Spinal cord (tissue), 10 donors: Measurements from ENCODE around the gene GABRG3. TPM values are rescaled to one million over a fixed set of nuclear protein-coding genes. Genes with fewer than 3 reads are reported as not detected.

ENCODE experiments used
- DNase-seq, 6 donors: peaks; one replicate each; pipeline versions ENCODE4 v3.0.0 to v3.0.0-alpha.2; 2013 to 2015; ENCODE audit warnings: low spot score in 6 of 6, low read depth in 4 of 6
- H3K27ac ChIP-seq: one replicate; pipeline ENCODE4 v1.5.1; 2013; ENCODE audit warnings: low read depth, low read length, control low read depth
- H3K27me3 ChIP-seq: one replicate; pipeline ENCODE4 v1.6.1; 2013; ENCODE audit warnings: low read length; ENCODE audit not compliant: control insufficient read depth, insufficient read depth
- H3K36me3 ChIP-seq: one replicate; pipeline ENCODE4 v1.6.1; 2013; ENCODE audit warnings: low read length; ENCODE audit not compliant: control insufficient read depth, insufficient read depth
- H3K4me1 ChIP-seq: one replicate; pipeline ENCODE4 v1.6.1; 2013; ENCODE audit warnings: low read length; ENCODE audit not compliant: control insufficient read depth, insufficient read depth
- H3K4me3 ChIP-seq: one replicate; pipeline ENCODE4 v1.5.1; 2013; ENCODE audit warnings: low read depth, low read length, control low read depth
- H3K9me3 ChIP-seq: one replicate; pipeline ENCODE4 v1.6.1; 2013; ENCODE audit warnings: low read length; ENCODE audit not compliant: control insufficient read depth, insufficient read depth
- WGBS: methylation state at CpG from one replicate; pipeline ENCODE4 v1.1.5; 2013; ENCODE audit warnings: missing lambda C conversion rate; ENCODE audit not compliant: insufficient coverage; 5-methylcytosine and 5-hydroxymethylcytosine counted together
- polyA plus RNA-seq, 2 donors: library from polyadenylated mRNA; unstranded; fragments of 120-200 nt; gene quantifications; one replicate each; pipeline ENCODE4 v1.2.1, GENCODE V29; 2013; ENCODE audit not compliant: insufficient read length in 2 of 2
- total RNA-seq, 2 donors: library from RNA; depleted of rRNA in 1 of 2; stranded (reverse); fragments of 120-200 nt in 1 of 2; fragments of >200 nt in 1 of 2; gene quantifications; one replicate each; pipeline versions ENCODE4 v1.2.3 to v1.2.4, GENCODE V29; 2013 to 2014
- donor health status: healthy.

GABRG3 gene
- total and polyA plus RNA-seq, 4 donors, result 5.7 to 23.7 (median 10.4) TPM

DNA sequence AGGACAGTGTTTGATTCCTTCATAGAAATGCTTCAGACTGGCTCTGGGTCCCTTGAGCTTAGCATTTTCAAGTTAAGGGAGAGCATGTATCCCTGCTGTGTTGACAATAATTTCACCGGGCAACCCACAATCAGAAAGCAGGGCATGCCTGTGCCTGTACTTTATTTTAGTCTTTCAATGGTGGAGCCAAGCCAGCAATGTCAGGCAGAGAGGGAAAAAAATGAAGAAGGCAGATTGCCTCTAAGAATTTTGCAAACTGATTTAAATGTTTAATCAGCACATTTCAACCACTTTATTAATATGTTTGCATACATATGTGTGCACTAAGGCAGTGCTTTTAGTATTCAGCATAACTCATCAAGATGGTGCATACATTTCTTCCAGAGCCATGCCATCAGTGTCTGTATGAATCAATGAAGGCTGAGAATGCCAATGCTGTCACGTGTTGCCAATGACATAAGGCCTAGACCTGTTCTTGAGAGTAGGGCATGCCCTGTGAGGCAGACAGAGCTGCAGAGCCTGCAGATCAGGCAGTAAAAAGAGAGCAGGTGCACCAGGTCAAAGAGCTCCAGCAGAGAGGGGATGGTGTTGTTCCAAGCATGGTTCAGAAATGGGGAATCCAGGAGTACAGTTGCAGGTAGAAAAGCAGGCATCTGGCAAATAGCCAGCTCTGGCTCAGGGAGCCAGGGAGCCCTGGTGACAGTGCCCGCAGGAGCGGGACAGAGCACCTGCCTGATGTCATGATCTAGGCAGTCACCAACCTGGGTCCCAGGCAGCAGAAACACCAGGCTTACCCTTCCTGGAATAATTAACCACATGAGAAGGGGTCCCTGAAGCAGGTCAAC, 508.5 kb downstream of the GABRG3 start:
- peaks cover 8% of the 10 kb centered on the region for H3K4me1 ChIP-seq
- no peak overlapping the region for H3K27ac ChIP-seq
- H3K9me3 ChIP-seq, result no peaks in the 10 kb centered on the region
- H3K36me3 ChIP-seq, result no peaks in the 10 kb centered on the region
- DNase-seq, result peak in 2 of 6 donors; percentile 58 to 89
- H3K27me3 ChIP-seq, result no peaks in the 10 kb centered on the region
- H3K4me3 ChIP-seq, result no peak overlapping the region
- WGBS, result 63% methylated on average over 4 of the region's 4 CpGs

GRCh38 chr15:27480141-27480530, 509.2 kb downstream of the GABRG3 start:
- Histone ChIP-seq H3K27ac (no peak overlapping the region), H3K4me3 (no peak overlapping the region), H3K36me3 (no peaks in the 10 kb centered on the region), H3K27me3 (no peaks in the 10 kb centered on the region), H3K4me1 (peaks cover 8% of the 10 kb centered on the region), H3K9me3 (no peaks in the 10 kb centered on the region)
- 90% methylated on average over 4 of the region's 5 CpGs for WGBS
- no peak for DNase-seq

DNA sequence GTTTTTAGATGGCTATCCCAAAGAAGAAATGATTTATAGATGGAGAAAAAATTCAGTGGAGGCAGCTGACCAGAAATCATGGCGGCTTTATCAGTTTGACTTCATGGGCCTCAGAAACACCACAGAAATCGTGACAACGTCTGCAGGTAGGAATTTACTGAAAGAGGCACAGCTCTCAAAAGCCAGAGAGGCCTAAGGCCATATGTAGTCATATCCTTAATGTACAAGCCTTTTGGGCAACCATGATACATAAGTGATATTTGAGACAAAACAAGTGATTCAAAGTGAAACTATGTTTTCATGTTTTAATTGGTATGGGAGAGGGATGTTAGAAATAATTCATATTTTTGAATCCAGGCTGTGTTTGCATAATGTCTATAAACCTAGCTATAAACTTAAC, 509.7 kb downstream of the GABRG3 start:
- Histone ChIP-seq H3K4me1 (peaks cover 8% of the 10 kb centered on the region), H3K4me3 (no peak overlapping the region), H3K9me3 (no peaks in the 10 kb centered on the region), H3K27ac (no peak overlapping the region), H3K36me3 (no peaks in the 10 kb centered on the region), H3K27me3 (no peaks in the 10 kb centered on the region)
- no peak for DNase-seq
- WGBS, result 100% methylated on average over 3 of the region's 3 CpGs

GRCh38 chr15:27481768-27482167, 510.8 kb downstream of the GABRG3 start:
- H3K36me3 ChIP-seq, result no peaks in the 10 kb centered on the region
- H3K4me3 ChIP-seq, result no peak overlapping the region
- peaks cover 8% of the 10 kb centered on the region for H3K4me1 ChIP-seq
- no peaks in the 10 kb centered on the region for H3K27me3 ChIP-seq
- no peaks in the 10 kb centered on the region for H3K9me3 ChIP-seq
- H3K27ac ChIP-seq, result no peak overlapping the region
- no peak for DNase-seq
- 64% methylated on average over 3 of the region's 4 CpGs for WGBS

GRCh38 chr15:27482287-27482686, 511.3 kb downstream of the GABRG3 start:
- peaks cover 8% of the 10 kb centered on the region for H3K4me1 ChIP-seq
- no peaks in the 10 kb centered on the region for H3K9me3 ChIP-seq
- no peak overlapping the region for H3K4me3 ChIP-seq
- no peak for DNase-seq
- H3K36me3 ChIP-seq, result no peaks in the 10 kb centered on the region
- WGBS, result no CpG with 5 or more reads among the region's 6 CpGs
- H3K27me3 ChIP-seq, result no peaks in the 10 kb centered on the region
- no peak overlapping the region for H3K27ac ChIP-seq

- no peak for DNase-seq
- no peaks in the 10 kb centered on the region for H3K9me3 ChIP-seq
- no peak overlapping the region for H3K4me3 ChIP-seq
- no peaks in the 10 kb centered on the region for H3K36me3 ChIP-seq
- no peaks in the 10 kb centered on the region for H3K27me3 ChIP-seq
- peaks cover 8% of the 10 kb centered on the region for H3K4me1 ChIP-seq
- no peak overlapping the region for H3K27ac ChIP-seq
- WGBS, result 100% methylated on average over 3 of the region's 6 CpGs
These were observed 512.1 kb downstream of the GABRG3 start for GRCh38 chr15:27483124-27483523.

GRCh38 chr15:27485265-27485664, 514.3 kb downstream of the GABRG3 start:
- Histone ChIP-seq H3K9me3 (no peaks in the 10 kb centered on the region), H3K4me3 (no peak overlapping the region), H3K36me3 (no peaks in the 10 kb centered on the region), H3K4me1 (no peaks in the 10 kb centered on the region), H3K27me3 (no peaks in the 10 kb centered on the region), H3K27ac (no peak overlapping the region)
- 100% methylated on average over 1 of the region's 3 CpGs for WGBS
- DNase-seq, result no peak

GRCh38 chr15:27486051-27486450, 515.1 kb downstream of the GABRG3 start:
- H3K27ac ChIP-seq, result no peak overlapping the region
- peaks cover 3% of the 10 kb centered on the region for H3K4me1 ChIP-seq
- H3K4me3 ChIP-seq, result no peak overlapping the region
- H3K36me3 ChIP-seq, result no peaks in the 10 kb centered on the region
- DNase-seq, result no peak
- 65% methylated on average over 3 of the region's 6 CpGs for WGBS
- no peaks in the 10 kb centered on the region for H3K9me3 ChIP-seq
- no peaks in the 10 kb centered on the region for H3K27me3 ChIP-seq

DNA sequence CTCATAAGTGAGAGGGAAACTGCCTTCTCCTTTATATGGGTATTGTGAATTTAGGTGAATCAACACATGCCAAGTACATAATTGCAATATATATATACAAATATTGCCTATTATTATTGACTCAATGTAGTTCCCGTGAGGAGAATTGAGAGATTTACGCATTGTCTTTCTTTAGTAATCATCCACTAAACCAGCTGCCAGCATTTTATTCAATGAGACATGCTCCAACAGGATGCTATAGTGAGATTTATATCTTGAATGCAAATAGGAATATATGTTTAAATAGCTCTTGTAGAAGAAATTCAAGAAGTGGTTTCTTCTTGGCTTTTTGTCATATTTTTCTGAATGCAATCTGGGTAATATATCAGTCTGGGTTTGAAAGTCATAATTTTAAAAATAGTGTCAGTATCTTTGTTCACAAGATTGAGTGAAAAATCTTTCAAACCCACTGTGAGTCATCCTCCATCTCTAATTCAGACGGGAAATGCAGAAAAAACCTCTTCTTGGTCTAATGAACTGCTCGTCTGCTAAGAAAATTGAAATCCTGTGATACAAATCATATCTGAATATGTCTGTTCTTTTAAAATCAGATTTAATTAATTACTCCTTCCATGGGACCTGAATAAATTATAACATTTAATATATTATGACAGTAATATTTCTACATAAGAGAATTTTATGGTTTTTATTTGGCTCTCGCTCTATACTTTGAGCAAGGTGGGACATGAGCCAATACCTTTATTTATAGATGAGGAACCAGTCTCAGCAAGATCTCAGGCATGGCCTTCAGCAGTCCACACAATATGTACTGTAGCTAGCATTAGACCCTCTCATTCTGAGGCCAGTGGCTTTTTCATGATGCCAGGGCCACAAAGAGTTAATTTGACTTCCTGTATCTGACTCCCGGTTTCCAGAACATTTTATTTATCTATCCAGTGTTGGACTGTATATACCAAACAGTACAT, 516.0 kb downstream of the GABRG3 start:
- Histone ChIP-seq H3K4me3 (no peak overlapping the region), H3K27me3 (no peaks in the 10 kb centered on the region), H3K36me3 (no peaks in the 10 kb centered on the region), H3K27ac (no peak overlapping the region), H3K4me1 (peaks cover 6% of the 10 kb centered on the region), H3K9me3 (no peaks in the 10 kb centered on the region)
- WGBS, result no CpG with 5 or more reads among the region's 6 CpGs
- peak in 2 of 6 donors; percentile 49 to 53 for DNase-seq
